Measurements from ENCODE around the gene STPG3. TPM values are rescaled to one million over a fixed set of nuclear protein-coding genes. Genes with fewer than 3 reads are reported as not detected.

STPG3 gene
- not detected for total RNA-seq (2021; fragmentation: NEBNext Ultra II Directional; extraction: Animal tissue kit (Norgen Biotek cat#: 25700))
- long read RNA-seq, result 0 reads

GRCh38 chr9:137251194-137251461, at the start of gene STPG3:
Gene STPG3, plus strand, starts transcription at chr9:137251286. Its CDS starts 1 bp downstream, at chr9:137251287.
- TF ChIP-seq CTCF (IDR thresholded peaks at IDR 0.05), result no peak
- peaks cover 3% of the 10 kb centered on the region for H3K27me3 Mint-ChIP-seq (ENCODE audit: insufficient read depth)
- no peak for DNase-seq
- H3K9me3 Mint-ChIP-seq, result no peaks in the 10 kb centered on the region
- H3K4me1 Mint-ChIP-seq (ENCODE audit: low read depth), result peaks cover 8% of the 10 kb centered on the region
- no peaks in the 10 kb centered on the region for H3K36me3 Mint-ChIP-seq (ENCODE audit: low read depth)
- no peak within 1 kb of the TSS for H3K4me3 Mint-ChIP-seq
- no peak within 1 kb of the TSS for H3K27ac Mint-ChIP-seq

GRCh38 chr9:137202966-137203365, 48.1 kb upstream of the STPG3 start:
- Mint-ChIP-seq H3K9me3 (no peaks in the 10 kb centered on the region), H3K4me1 (ENCODE audit: low read depth) (peaks cover 42% of the 10 kb centered on the region), H3K36me3 (ENCODE audit: low read depth) (peaks cover 14% of the 10 kb centered on the region), H3K27me3 (ENCODE audit: insufficient read depth) (peaks cover 1% of the 10 kb centered on the region), H3K27ac (no peak overlapping the region), H3K4me3 (no peak overlapping the region)
- no peak for DNase-seq
- TF ChIP-seq CTCF (IDR thresholded peaks at IDR 0.05), result no peak

- Mint-ChIP-seq H3K36me3 (ENCODE audit: low read depth) (peaks cover 20% of the 10 kb centered on the region), H3K27ac (peak overlapping the region; percentile 86), H3K27me3 (ENCODE audit: insufficient read depth) (peaks cover 1% of the 10 kb centered on the region), H3K4me3 (peak overlapping the region; percentile 98), H3K4me1 (ENCODE audit: low read depth) (peaks cover 33% of the 10 kb centered on the region), H3K9me3 (no peaks in the 10 kb centered on the region)
- DNase-seq, result no peak
- no peak for TF ChIP-seq CTCF (IDR thresholded peaks at IDR 0.05)
Measured at GRCh38 chr9:137204731-137205125, 46.4 kb upstream of the STPG3 start.

GRCh38 chr9:137205126-137206069, 45.7 kb upstream of the STPG3 start, which contains the start of the genes NDOR1 and TMEM203:
Gene NDOR1, plus strand, starts transcription at chr9:137205700. Its CDS starts 78 bp downstream, at chr9:137205778.
Gene TMEM203, minus strand, starts transcription at chr9:137205648. Its CDS starts 234 bp downstream, at chr9:137205414.
- H3K9me3 Mint-ChIP-seq, result no peaks in the 10 kb centered on the region
- H3K4me1 Mint-ChIP-seq (ENCODE audit: low read depth), result peaks cover 33% of the 10 kb centered on the region
- TF ChIP-seq CTCF (IDR thresholded peaks at IDR 0.05), result no peak
- peaks cover 20% of the 10 kb centered on the region for H3K36me3 Mint-ChIP-seq (ENCODE audit: low read depth)
- H3K4me3 Mint-ChIP-seq, result peak within 1 kb of the TSS; percentile 98
- H3K27me3 Mint-ChIP-seq (ENCODE audit: insufficient read depth), result peaks cover 1% of the 10 kb centered on the region
- H3K27ac Mint-ChIP-seq, result peak within 1 kb of the TSS; percentile 86
- DNase-seq, result peak; percentile 77

- peaks cover 20% of the 10 kb centered on the region for H3K36me3 Mint-ChIP-seq (ENCODE audit: low read depth)
- TF ChIP-seq CTCF (IDR thresholded peaks at IDR 0.05), result no peak
- peaks cover 33% of the 10 kb centered on the region for H3K4me1 Mint-ChIP-seq (ENCODE audit: low read depth)
- H3K9me3 Mint-ChIP-seq, result no peaks in the 10 kb centered on the region
- peak overlapping the region; percentile 98 for H3K4me3 Mint-ChIP-seq
- H3K27me3 Mint-ChIP-seq (ENCODE audit: insufficient read depth), result peaks cover 3% of the 10 kb centered on the region
- no peak for DNase-seq
- peak overlapping the region; percentile 85 for H3K27ac Mint-ChIP-seq
Measured at GRCh38 chr9:137206602-137207001, 44.5 kb upstream of the STPG3 start.
